Esophagus squamous epithelium (tissue), 4 donors: ENCODE results near the gene MT2A.

Experiments used
- POLR2A ChIP-seq, 4 donors: fragments of 450-650 bp; IDR thresholded peaks; one replicate each; pipeline ENCODE4 v1.6.1; 2017; ENCODE audit warnings: antibody characterized with exemption in 4 of 4, mild to moderate bottlenecking in 4 of 4, moderate library complexity in 3 of 4
- TF ChIP-seq, protein P1 (sequence below), 6 experiments: fragments of 450-650 bp in 4 of 6; fragments of 200-600 bp in 2 of 6; sonication (generic) in 2 of 6; IDR thresholded peaks; one replicate each; pipeline ENCODE4 v1.5.1; 2016 to 2019; ENCODE audit warnings: antibody characterized with exemption in 6 of 6, mild to moderate bottlenecking in 4 of 6, moderate library complexity in 4 of 6

DNA sequence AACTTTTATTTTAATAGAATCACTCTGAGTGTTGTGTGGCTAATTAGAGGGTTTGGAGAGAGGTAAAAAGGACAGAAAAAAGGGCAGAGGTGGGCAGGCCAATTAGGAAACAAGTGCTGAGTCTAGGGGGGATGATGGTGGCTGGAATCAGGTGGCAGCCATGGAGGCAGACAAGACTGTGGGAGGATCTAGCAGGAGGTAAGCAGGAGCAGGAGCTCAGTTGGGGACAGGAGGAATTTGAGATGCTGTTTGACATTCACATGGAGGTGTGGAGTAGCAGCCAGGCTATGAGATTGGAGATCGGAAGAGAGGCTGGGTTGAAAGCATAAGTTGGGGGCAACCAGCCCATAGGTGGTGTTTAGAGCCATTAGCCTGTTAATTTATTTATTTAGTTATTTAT is 47.3 kb upstream of the MT2A start:
- TF ChIP-seq, protein P1, sequence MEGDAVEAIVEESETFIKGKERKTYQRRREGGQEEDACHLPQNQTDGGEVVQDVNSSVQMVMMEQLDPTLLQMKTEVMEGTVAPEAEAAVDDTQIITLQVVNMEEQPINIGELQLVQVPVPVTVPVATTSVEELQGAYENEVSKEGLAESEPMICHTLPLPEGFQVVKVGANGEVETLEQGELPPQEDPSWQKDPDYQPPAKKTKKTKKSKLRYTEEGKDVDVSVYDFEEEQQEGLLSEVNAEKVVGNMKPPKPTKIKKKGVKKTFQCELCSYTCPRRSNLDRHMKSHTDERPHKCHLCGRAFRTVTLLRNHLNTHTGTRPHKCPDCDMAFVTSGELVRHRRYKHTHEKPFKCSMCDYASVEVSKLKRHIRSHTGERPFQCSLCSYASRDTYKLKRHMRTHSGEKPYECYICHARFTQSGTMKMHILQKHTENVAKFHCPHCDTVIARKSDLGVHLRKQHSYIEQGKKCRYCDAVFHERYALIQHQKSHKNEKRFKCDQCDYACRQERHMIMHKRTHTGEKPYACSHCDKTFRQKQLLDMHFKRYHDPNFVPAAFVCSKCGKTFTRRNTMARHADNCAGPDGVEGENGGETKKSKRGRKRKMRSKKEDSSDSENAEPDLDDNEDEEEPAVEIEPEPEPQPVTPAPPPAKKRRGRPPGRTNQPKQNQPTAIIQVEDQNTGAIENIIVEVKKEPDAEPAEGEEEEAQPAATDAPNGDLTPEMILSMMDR (IDR thresholded peaks at IDR 0.05) = no peak
- no peak for TF ChIP-seq POLR2A (IDR thresholded peaks at IDR 0.05)
